MM.1S (cell line): ENCODE data around the gene BPIFB2.

Experiments
- DNase-seq: peaks from one replicate; pipeline ENCODE4 v3.0.0-alpha.2; 2015
- H2AFZ ChIP-seq: fragments of 300-600 bp; sonication (generic); 2 replicates; pipeline ENCODE4 v1.6.0; 2016; ENCODE audit warnings: antibody characterized with exemption, low read length
- H3F3A ChIP-seq: fragments of 300-600 bp; sonication (generic); 2 replicates; pipeline ENCODE4 v1.6.1; 2016; ENCODE audit warnings: mild to moderate bottlenecking, antibody characterized with exemption, low read length, moderate library complexity, mixed read lengths; ENCODE audit not compliant: insufficient read depth
- H3K27ac ChIP-seq: fragments of 300-600 bp; sonication (generic); 2 replicates; pipeline ENCODE4 v1.5.1; 2016; ENCODE audit warnings: mild to moderate bottlenecking, low read length
- H3K27me3 ChIP-seq: fragments of 300-600 bp; sonication (generic); replicated peaks from 2 replicates; pipeline ENCODE4 v1.6.0; 2016; ENCODE audit warnings: low read length; ENCODE audit not compliant: insufficient read depth
- H3K36me3 ChIP-seq: fragments of 300-600 bp; sonication (generic); replicated peaks from 2 replicates; pipeline ENCODE4 v1.6.1; 2016; ENCODE audit warnings: mild to moderate bottlenecking, low read length, mixed read lengths; ENCODE audit not compliant: insufficient read depth
- H3K4me1 ChIP-seq: fragments of 300-600 bp; sonication (generic); 2 replicates; pipeline ENCODE4 v1.6.1; 2016; ENCODE audit warnings: low read length, mixed read lengths
- H3K4me2 ChIP-seq: fragments of 300-600 bp; sonication (generic); 2 replicates; pipeline ENCODE4 v1.6.0; 2016; ENCODE audit warnings: low read depth, low read length
- H3K4me3 ChIP-seq: fragments of 300-600 bp; sonication (generic); 2 replicates; pipeline ENCODE4 v1.5.1; 2016; ENCODE audit warnings: low read length, mixed read lengths
- H3K79me2 ChIP-seq: fragments of 300-600 bp; sonication (generic); 2 replicates; pipeline ENCODE4 v1.6.1; 2016; ENCODE audit warnings: mixed run types, low read length, mixed read lengths
- H3K9ac ChIP-seq: fragments of 300-600 bp; sonication (generic); 2 replicates; pipeline ENCODE4 v1.6.1; 2016; ENCODE audit warnings: low read length, mixed read lengths
- H3K9me2 ChIP-seq: fragments of 300-600 bp; sonication (generic); replicated peaks from 2 replicates; pipeline ENCODE4 v1.6.1; 2016; ENCODE audit warnings: mild to moderate bottlenecking, low read length, mixed read lengths; ENCODE audit not compliant: insufficient read depth
- H3K9me3 ChIP-seq: fragments of 300-600 bp; sonication (generic); replicated peaks from 2 replicates; pipeline ENCODE4 v1.6.1; 2016; ENCODE audit warnings: mild to moderate bottlenecking, low read length, mixed read lengths; ENCODE audit not compliant: insufficient read depth
- H4K20me1 ChIP-seq: fragments of 300-600 bp; sonication (generic); 2 replicates; pipeline ENCODE4 v1.6.1; 2016; ENCODE audit warnings: mild to moderate bottlenecking, low read length, moderate library complexity, mixed read lengths; ENCODE audit not compliant: insufficient read depth
- CTCF ChIP-seq: fragments of 300-600 bp; sonication (generic); IDR thresholded peaks from 2 replicates; pipeline ENCODE4 v1.5.1; 2016; ENCODE audit warnings: antibody characterized with exemption, low read length, mixed read lengths
- EZH2 ChIP-seq: fragments of 300-600 bp; sonication (generic); optimal IDR thresholded peaks from 2 replicates; pipeline ENCODE3; 2017; ENCODE audit warnings: low read depth, mild to moderate bottlenecking, antibody characterized with exemption, low read length, mixed read lengths
- EZH2phosphoT487 ChIP-seq: fragments of 300-600 bp; sonication (generic); IDR thresholded peaks from 2 replicates; pipeline ENCODE4 v1.6.1; 2018; ENCODE audit warnings: antibody characterized with exemption, low read length

Gene BPIFB2

GRCh38 chr20:33038243-33038642, 30.7 kb downstream of the BPIFB2 start:
- TF ChIP-seq CTCF (no peak), EZH2phosphoT487 (no peak), EZH2 (no peak)
- no peaks in the 10 kb centered on the region for H3K4me1 ChIP-seq
- no peak overlapping the region for H3K9ac ChIP-seq
- no peak overlapping the region for H3K4me2 ChIP-seq
- H4K20me1 ChIP-seq: no peaks in the 10 kb centered on the region
- no peaks in the 10 kb centered on the region for H3K9me3 ChIP-seq
- H3K36me3 ChIP-seq: no peaks in the 10 kb centered on the region
- H3K27ac ChIP-seq: no peak overlapping the region
- H3K27me3 ChIP-seq: peaks cover 44% of the 10 kb centered on the region
- no peaks in the 10 kb centered on the region for H3F3A ChIP-seq
- H2AFZ ChIP-seq: no peak overlapping the region
- H3K4me3 ChIP-seq: no peak overlapping the region
- no peak for DNase-seq
- H3K9me2 ChIP-seq: no peaks in the 10 kb centered on the region
- H3K79me2 ChIP-seq: no peaks in the 10 kb centered on the region

- Histone ChIP-seq H3K27me3 (peaks cover 34% of the 10 kb centered on the region), H2AFZ (no peak overlapping the region), H3K4me1 (no peaks in the 10 kb centered on the region), H3K9ac (no peak overlapping the region), H3K4me2 (no peak overlapping the region), H3K9me3 (no peaks in the 10 kb centered on the region), H4K20me1 (no peaks in the 10 kb centered on the region), H3K36me3 (no peaks in the 10 kb centered on the region), H3K9me2 (no peaks in the 10 kb centered on the region), H3K79me2 (no peaks in the 10 kb centered on the region), H3F3A (no peaks in the 10 kb centered on the region), H3K4me3 (no peak overlapping the region), H3K27ac (no peak overlapping the region)
- TF ChIP-seq EZH2: no peak
- TF ChIP-seq EZH2phosphoT487: no peak
- no peak for TF ChIP-seq CTCF
- DNase-seq: no peak
Observed at GRCh38 chr20:33042430-33042829, 34.9 kb downstream of the BPIFB2 start.

- no peak for DNase-seq
- no peak overlapping the region for H2AFZ ChIP-seq
- no peaks in the 10 kb centered on the region for H3K9me3 ChIP-seq
- peaks cover 33% of the 10 kb centered on the region for H3K27me3 ChIP-seq
- no peaks in the 10 kb centered on the region for H3K36me3 ChIP-seq
- no peaks in the 10 kb centered on the region for H3K9me2 ChIP-seq
- TF ChIP-seq CTCF: no peak
- TF ChIP-seq EZH2phosphoT487: no peak
- TF ChIP-seq EZH2: no peak
- no peaks in the 10 kb centered on the region for H4K20me1 ChIP-seq
- H3K79me2 ChIP-seq: no peaks in the 10 kb centered on the region
- no peaks in the 10 kb centered on the region for H3K4me1 ChIP-seq
- no peak overlapping the region for H3K9ac ChIP-seq
- no peak overlapping the region for H3K4me2 ChIP-seq
- H3F3A ChIP-seq: no peaks in the 10 kb centered on the region
- no peak overlapping the region for H3K27ac ChIP-seq
- no peak overlapping the region for H3K4me3 ChIP-seq
Observed at GRCh38 chr20:33042983-33043730, 35.7 kb downstream of the BPIFB2 start.
